SK-N-SH (cell line): Measurements from ENCODE around the gene IL37.
"Not testable (repeated sequence)": the region's sequence is repeated elsewhere in the genome, so short reads cannot be mapped to it uniquely, and the experiment has no call there.

ENCODE experiments used
- CTCF ChIP-seq: fragments of 200-600 bp; sonication (generic); IDR thresholded peaks from 2 replicates; pipeline ENCODE4 v1.6.1; 2017; ENCODE audit warnings: antibody characterized with exemption, mild to moderate bottlenecking, moderate library complexity
- EP300 ChIP-seq, 2 experiments: IDR thresholded peaks; 2 replicates each; pipeline versions ENCODE4 v1.4.0 to v1.6.1; 2012; ENCODE audit warnings: borderline replicate concordance in 1 of 2, low read depth in 1 of 2, low read length in 1 of 2
- EZH2phosphoT487 ChIP-seq: fragments of 200-600 bp; sonication (generic); IDR thresholded peaks from 2 replicates; pipeline ENCODE4 v1.6.1; 2017; ENCODE audit warnings: low read depth, mixed run types, mild to moderate bottlenecking, antibody characterized with exemption, moderate library complexity, borderline replicate concordance
- FOXM1 ChIP-seq: IDR thresholded peaks from 2 replicates; pipeline ENCODE4 v1.4.0; 2012; ENCODE audit warnings: low read depth, mild to moderate bottlenecking
- GATA2 ChIP-seq: sonication (generic); formaldehyde crosslinking; IDR thresholded peaks from 2 replicates; pipeline ENCODE4 v1.5.0; 2020; ENCODE audit warnings: mild to moderate bottlenecking, missing genetic modification reagents
- JUND ChIP-seq: IDR thresholded peaks from 2 replicates; pipeline ENCODE4 v1.4.0; 2012
- NFIC ChIP-seq: IDR thresholded peaks from 2 replicates; pipeline ENCODE4 v1.4.0; 2012; ENCODE audit warnings: borderline replicate concordance
- POLR2AphosphoS5 ChIP-seq: IDR thresholded peaks from 2 replicates; pipeline ENCODE4 v1.6.1; 2012; ENCODE audit warnings: low read depth, low read length
- RAD21 ChIP-seq: IDR thresholded peaks from 2 replicates; pipeline ENCODE4 v1.6.1; 2012; ENCODE audit warnings: mild to moderate bottlenecking, low read length
- RFX5 ChIP-seq: IDR thresholded peaks from 2 replicates; pipeline ENCODE4 v1.6.1; 2012; ENCODE audit warnings: mild to moderate bottlenecking, improper control_type of control experiment, low read length
- USF2 ChIP-seq: fragments of 150-350 bp; IDR thresholded peaks from 2 replicates; pipeline ENCODE4 v1.6.1; 2017; ENCODE audit warnings: antibody characterized with exemption, low read length, low read depth, borderline replicate concordance
- TF ChIP-seq, protein P1 (sequence below): IDR thresholded peaks from 2 replicates; pipeline ENCODE4 v1.4.0; 2012; ENCODE audit warnings: low read depth

GRCh38 chr2:112934117-112934516 is 23.2 kb downstream of the IL37 start:
- not testable (repeated sequence) for TF ChIP-seq RFX5; NFIC; RAD21; EP300 (IDR thresholded peaks at IDR 0.05; ENCODE audit: borderline replicate concordance in 1 of 2, low read depth in 1 of 2, low read length in 1 of 2); USF2; JUND; CTCF; GATA2 (CRISPR knock-in tag); POLR2AphosphoS5; FOXM1; EZH2phosphoT487
- TF ChIP-seq, protein P1, sequence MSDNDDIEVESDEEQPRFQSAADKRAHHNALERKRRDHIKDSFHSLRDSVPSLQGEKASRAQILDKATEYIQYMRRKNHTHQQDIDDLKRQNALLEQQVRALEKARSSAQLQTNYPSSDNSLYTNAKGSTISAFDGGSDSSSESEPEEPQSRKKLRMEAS = not testable (repeated sequence)
